A549 (cell line): ENCODE measurements around the gene VDAC1. TPM values are rescaled to one million over a fixed set of nuclear protein-coding genes. Genes with fewer than 3 reads are reported as not detected.

Experiments
- ATAC-seq, 2 experiments: fragments of 200-7000 bp in 1 of 2; fragments of >200 bp in 1 of 2; cut with Nextera tagmentation in 1 of 2; cut with Tn5 transposase in 1 of 2; 3 replicates each; pipeline versions ENCODE4 v1.8.0 to v1.9.1; 2018 to 2020; ENCODE audit warnings: mild to moderate bottlenecking in 1 of 2, moderate library complexity in 1 of 2
- CTCF ChIA-PET: fragments of 300-600 bp; sonication (Branson Sonifier 250); formaldehyde crosslinking; extraction: SDS; loops from one replicate; lab custom pipeline; 2021; ENCODE audit warnings: antibody characterized with exemption, inconsistent platforms; lab: Yijun Ruan, JAX
- POLR2A ChIA-PET: fragments of 350-600 bp; formaldehyde crosslinking; extraction: SDS; loops from one replicate; lab custom pipeline; 2021; ENCODE audit warnings: antibody characterized with exemption, inconsistent platforms; lab: Yijun Ruan, JAX
- DNase-seq, 2 experiments: peaks; one replicate each; pipeline versions ENCODE4 v3.0.0 to v3.0.0-alpha.2; 2011 to 2016; ENCODE audit warnings: low read depth in 1 of 2, low spot score in 1 of 2
- FAIRE-seq: peaks from 2 replicates; lab custom pipeline; 2011; peaks lifted over from hg19 to GRCh38; lab: Jason Lieb, UNC
- H3K27ac ChIP-seq, 2 experiments: fragments of >200 bp; sonication (Bioruptor Twin); formaldehyde crosslinking; 3 replicates each; pipeline ENCODE4 v1.5.1; 2016 to 2017
- H3K4me1 ChIP-seq: fragments of >200 bp; sonication (Bioruptor Twin); formaldehyde crosslinking; 3 replicates; pipeline ENCODE4 v1.6.1; 2016
- H3K4me2 ChIP-seq: fragments of >200 bp; sonication (Bioruptor Twin); formaldehyde crosslinking; 3 replicates; pipeline ENCODE4 v1.6.1; 2016
- H3K4me3 ChIP-seq: fragments of >200 bp; sonication (Bioruptor Twin); formaldehyde crosslinking; 3 replicates; pipeline ENCODE4 v1.5.1; 2016
- H3K9me3 ChIP-seq: fragments of >200 bp; sonication (Bioruptor Twin); formaldehyde crosslinking; 3 replicates; pipeline ENCODE4 v1.6.1; 2016
- BCL3 ChIP-seq: fragments of >200 bp; sonication (Bioruptor Twin); formaldehyde crosslinking; IDR thresholded peaks from 3 replicates; pipeline ENCODE4 v1.6.1; 2016
- CTCF ChIP-seq: fragments of >200 bp; sonication (Bioruptor Twin); formaldehyde crosslinking; IDR thresholded peaks from 3 replicates; pipeline ENCODE4 v1.5.1; 2016
- EHF ChIP-seq: fragments of 250-450 bp; sonication (Bioruptor Pico); IDR thresholded peaks from 2 replicates; pipeline ENCODE4 v1.5.0; 2020; ENCODE audit warnings: mild to moderate bottlenecking
- EHMT2 ChIP-seq: fragments of 200-600 bp; sonication (generic); IDR thresholded peaks from 2 replicates; pipeline ENCODE4 v1.6.1; 2016; ENCODE audit warnings: antibody characterized with exemption, low read depth, mild to moderate bottlenecking, moderate library complexity
- FOSB ChIP-seq: fragments of 250-450 bp; sonication (Bioruptor Pico); IDR thresholded peaks from 2 replicates; pipeline ENCODE4 v1.5.0; 2020; ENCODE audit warnings: mild to moderate bottlenecking, moderate library complexity
- GATA3 ChIP-seq: IDR thresholded peaks from 2 replicates; pipeline ENCODE4 v1.6.1; 2012; ENCODE audit warnings: borderline replicate concordance
- HOXA7 ChIP-seq: fragments of 250-450 bp; sonication (Bioruptor Pico); IDR thresholded peaks from 2 replicates; pipeline ENCODE4 v1.5.0; 2020; ENCODE audit warnings: mild to moderate bottlenecking, moderate library complexity
- HOXB5 ChIP-seq: fragments of 250-450 bp; sonication (Bioruptor Pico); IDR thresholded peaks from 2 replicates; pipeline ENCODE4 v1.5.0; 2020; ENCODE audit warnings: mild to moderate bottlenecking, moderate library complexity
- JUNB ChIP-seq: fragments of >200 bp; sonication (Bioruptor Twin); formaldehyde crosslinking; IDR thresholded peaks from 2 replicates; pipeline ENCODE4 v1.6.1; 2016
- MAX ChIP-seq: IDR thresholded peaks from 2 replicates; pipeline ENCODE4 v1.6.1; 2012
- MYC ChIP-seq: IDR thresholded peaks from 2 replicates; pipeline ENCODE4 v1.6.1; 2012; ENCODE audit warnings: mild to moderate bottlenecking, inconsistent platforms, low read length, improper control_type of control experiment, borderline replicate concordance
- NR3C1 ChIP-seq: fragments of >200 bp; sonication (Bioruptor Twin); formaldehyde crosslinking; IDR thresholded peaks from 3 replicates; pipeline ENCODE4 v1.6.1; 2017
- PBX3 ChIP-seq: IDR thresholded peaks from 2 replicates; pipeline ENCODE4 v1.6.1; 2012
- POLR2A ChIP-seq: IDR thresholded peaks from 2 replicates; pipeline ENCODE4 v1.6.1; 2012; ENCODE audit warnings: mild to moderate bottlenecking, low read length
- SMC3 ChIP-seq: fragments of >200 bp; sonication (Bioruptor Twin); formaldehyde crosslinking; IDR thresholded peaks from 3 replicates; pipeline ENCODE4 v1.6.1; 2018; ENCODE audit warnings: inconsistent platforms
- SREBF2 ChIP-seq: fragments of 450-650 bp; IDR thresholded peaks from 2 replicates; pipeline ENCODE4 v1.6.1; 2014; ENCODE audit warnings: mild to moderate bottlenecking, moderate library complexity
- TP53 ChIP-seq: fragments of 250-450 bp; sonication (Bioruptor Pico); IDR thresholded peaks from 2 replicates; pipeline ENCODE4 v1.5.0; 2021; ENCODE audit warnings: mild to moderate bottlenecking, moderate library complexity
- USF2 ChIP-seq: fragments of 450-650 bp; IDR thresholded peaks from 2 replicates; pipeline ENCODE4 v1.6.1; 2014; ENCODE audit warnings: antibody characterized with exemption
- WGBS: methylation state at CpG from one replicate; pipeline ENCODE4 v1.1.6; 2017; ENCODE audit errors: missing lambda C conversion rate; 5-methylcytosine and 5-hydroxymethylcytosine counted together
- polyA plus RNA-seq, 4 experiments: library from polyadenylated mRNA; depleted of rRNA in 3 of 4; stranded (reverse); fragments of >200 nt; fragmentation: RNase III in 1 of 4; extraction: RNeasy Plus Mini Kit Qiagen cat#74134 plus additional on column Dnase treatment in 1 of 4; gene quantifications; 2 replicates in 3 of 4; 3 replicates in 1 of 4; pipeline ENCODE4 v1.2.3, GENCODE V29; 2011 to 2017

VDAC1 gene
- polyA plus RNA-seq, 2 of the 4 experiments (the other 2 are of a cell fraction), result 369 to 442 TPM

GRCh38 chr5:134007581-134008265 lies 2.9 kb upstream of the VDAC1 start:
- H3K4me2 ChIP-seq, result 0 out of 3 replicates have a peak overlapping the region, but pooled peaks have one; percentile 1
- POLR2A ChIA-PET, result interaction anchor here (1.9 kb wide), 1 partner anchor 11 kb away, joined by 10 read pairs; no protein-coding TSS in a partner anchor
- FAIRE-seq, result no peak
- CTCF ChIA-PET, result interaction anchor here (1.1 to 6.4 kb wide), 7 partner anchors 10 to 143 kb away, joined by 3 to 36 read pairs (median 5); no protein-coding TSS in a partner anchor
- peak overlapping the region in 1 of 2 experiments; percentile 7; a peak in 2 of 6 replicates for H3K27ac ChIP-seq
- DNase-seq, result peak in 1 of 2 experiments; percentile 44
- no peak overlapping the region for H3K4me3 ChIP-seq
- peak in 1 of 2 experiments; percentile 18; a peak in 2 of 6 replicates for ATAC-seq
- no peaks in the 10 kb centered on the region for H3K9me3 ChIP-seq
- TF ChIP-seq USF2 (peak; percentile 61), EHMT2 (no peak)
- WGBS, result 88% methylated on average over 11 of the region's 14 CpGs
- peaks cover 26% of the 10 kb centered on the region for H3K4me1 ChIP-seq

- DNase-seq (no peak), FAIRE-seq (no peak), ATAC-seq (no peak)
- POLR2A ChIA-PET, result interaction anchor here (0.7 to 1.9 kb wide), 2 partner anchors 12 to 220 kb away, joined by 10 to 15 read pairs; no protein-coding TSS in a partner anchor
- 96% methylated on average over 12 of the region's 13 CpGs for WGBS
- no peaks in the 10 kb centered on the region for H3K9me3 ChIP-seq
- H3K4me2 ChIP-seq, result peak overlapping the region; percentile 85
- peaks cover 42% of the 10 kb centered on the region for H3K4me1 ChIP-seq
- no peak for TF ChIP-seq SREBF2
- TF ChIP-seq CTCF, result no peak
- TF ChIP-seq JUNB, result no peak
- no peak for TF ChIP-seq HOXB5
- TF ChIP-seq EHF (CRISPR knock-in tag), result no peak
- no peak for TF ChIP-seq EHMT2
- no peak for TF ChIP-seq FOSB (CRISPR knock-in tag)
- TF ChIP-seq BCL3, result no peak
- no peak for TF ChIP-seq POLR2A
- no peak for TF ChIP-seq GATA3
- TF ChIP-seq HOXA7 (CRISPR knock-in tag), result no peak
- no peak for TF ChIP-seq PBX3
- TF ChIP-seq SMC3, result no peak
- H3K27ac ChIP-seq, result peak overlapping the region; percentile 98
- H3K4me3 ChIP-seq, result peak overlapping the region; percentile 90
- CTCF ChIA-PET, result interaction anchor here (1.2 to 6.4 kb wide), 5 partner anchors 9 to 145 kb away, joined by 3 to 36 read pairs (median 5); no protein-coding TSS in a partner anchor
Measured at GRCh38 chr5:134006115-134006514, 1.3 kb upstream of the VDAC1 start.

GRCh38 chr5:134005417-134006061 lies 764 bp upstream of the VDAC1 start:
- peak; percentile 48 to 78 for DNase-seq
- ATAC-seq, result peak; percentile 45 to 60; a peak in 4 of 6 replicates
- 25% methylated on average over 38 of the region's 40 CpGs for WGBS

More at GRCh38 chr5:134005417-134006061, 764 bp upstream of the VDAC1 start:
- Histone ChIP-seq H3K4me2 (peak overlapping the region; percentile 85), H3K4me3 (peak overlapping the region; percentile 90), H3K27ac (peak overlapping the region; percentile 98), H3K4me1 (peaks cover 48% of the 10 kb centered on the region), H3K9me3 (no peaks in the 10 kb centered on the region)
- TF ChIP-seq MYC (peak; percentile 70; the same call in 1 of the 2 replicates), MAX (peak; percentile 35; the same call in 1 of the 2 replicates), TP53 (CRISPR knock-in tag) (peak; percentile 20; the same call in 1 of the 2 replicates), NR3C1 (no peak)
- CTCF ChIA-PET, result interaction anchor here (1.1 to 6.4 kb wide), 8 partner anchors 9 to 141 kb away, joined by 3 to 36 read pairs (median 4); no protein-coding TSS in a partner anchor
- POLR2A ChIA-PET, result interaction anchor here (0.6 to 1.4 kb wide), 10 partner anchors 9 to 172 kb away, joined by 3 to 11 read pairs (median 4); partner anchors contain the start of gene SKP1
- FAIRE-seq, result no peak
